SU-DHL-6 (cell line): ENCODE results near the gene SOD3.

Experiments
- CTCF ChIP-seq: fragments of 200-600 bp; sonication (generic); IDR thresholded peaks from one replicate; pipeline ENCODE4 v1.5.1; 2017; ENCODE audit warnings: antibody characterized with exemption, mild to moderate bottlenecking, low read length, moderate library complexity; ENCODE audit not compliant: insufficient read depth, poor library complexity, severe bottlenecking
- EZH2phosphoT487 ChIP-seq: fragments of 200-600 bp; sonication (generic), shearing (Covaris generic); conservative IDR thresholded peaks from 2 replicates; pipeline ENCODE4 v1.6.1; 2018; ENCODE audit warnings: mild to moderate bottlenecking, antibody characterized with exemption, low read length, moderate library complexity, mixed read lengths

- no peak for TF ChIP-seq CTCF
- TF ChIP-seq EZH2phosphoT487 = no peak
Measured at GRCh38 chr4:24849351-24849750, 54.0 kb downstream of the SOD3 start.
